ENCODE measurements around the gene ZC3HAV1L.

Gene ZC3HAV1L

DNA sequence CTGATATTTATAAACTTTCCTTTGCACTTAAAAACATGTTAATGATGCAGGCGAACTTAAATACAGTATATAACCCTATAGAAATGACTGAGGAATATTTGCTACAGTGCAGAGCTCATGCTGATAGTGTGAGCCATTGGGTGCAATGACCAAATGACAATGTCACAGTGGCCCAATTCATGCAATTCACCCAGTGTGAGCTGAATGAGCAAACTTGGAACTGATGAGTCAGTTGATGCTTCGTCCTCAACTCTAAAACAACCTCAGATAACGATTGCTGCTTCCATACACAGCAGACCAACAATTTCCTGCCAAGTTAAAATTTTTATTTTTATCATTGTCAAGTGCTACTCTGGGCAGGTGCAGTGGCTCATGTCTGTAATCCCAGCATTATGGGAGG is 12.1 kb upstream of the ZC3HAV1L start:
- no peak overlapping the region for H3K4me3 ChIP-seq (ENCODE audit: low read depth, low read length)
- no peak for TF ChIP-seq CTCF (IDR thresholded peaks at IDR 0.05; ENCODE audit: low read depth, low read length)
- DNase-seq (ENCODE audit: low read depth, low spot score) = no peak
- in situ Hi-C loops (cut with HindIII; ENCODE audit: low sequenced_read_pairs) = no loop called here

DNA sequence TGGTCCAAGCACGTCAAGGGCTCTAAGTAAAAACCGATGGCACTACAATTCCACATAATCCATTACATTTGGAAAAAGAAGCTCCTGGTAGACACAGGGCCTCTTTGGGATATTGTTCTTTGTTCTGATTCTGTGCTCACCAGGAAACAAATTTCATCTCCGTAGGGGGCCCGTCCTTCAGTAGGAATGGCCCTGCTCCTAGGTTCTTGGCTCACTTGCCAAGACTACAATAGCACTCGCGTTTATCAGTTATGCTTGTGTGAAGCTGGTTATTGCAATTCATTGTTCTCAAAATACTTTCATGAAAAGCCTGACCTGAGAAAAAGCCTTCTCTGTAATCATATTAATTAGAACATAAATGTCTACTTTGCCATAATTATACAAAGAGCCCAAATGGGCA is 10.3 kb upstream of the ZC3HAV1L start:
- no peak for DNase-seq (ENCODE audit: low read depth, low spot score)
- in situ Hi-C loops (cut with HindIII; ENCODE audit: low sequenced_read_pairs) = no loop called here
- no peak overlapping the region for H3K4me3 ChIP-seq (ENCODE audit: low read depth, low read length)
- no peak for TF ChIP-seq CTCF (IDR thresholded peaks at IDR 0.05; ENCODE audit: low read depth, low read length)

GRCh38 chr7:139044813-139045794 is 9.3 kb upstream of the ZC3HAV1L start:
- DNase-seq (ENCODE audit: low read depth, low spot score) = no peak
- H3K4me3 ChIP-seq (ENCODE audit: low read depth, low read length) = no peak overlapping the region
- in situ Hi-C loops (cut with HindIII; ENCODE audit: low sequenced_read_pairs) = no loop called here
- TF ChIP-seq CTCF (IDR thresholded peaks at IDR 0.05; ENCODE audit: low read depth, low read length) = no peak

DNA sequence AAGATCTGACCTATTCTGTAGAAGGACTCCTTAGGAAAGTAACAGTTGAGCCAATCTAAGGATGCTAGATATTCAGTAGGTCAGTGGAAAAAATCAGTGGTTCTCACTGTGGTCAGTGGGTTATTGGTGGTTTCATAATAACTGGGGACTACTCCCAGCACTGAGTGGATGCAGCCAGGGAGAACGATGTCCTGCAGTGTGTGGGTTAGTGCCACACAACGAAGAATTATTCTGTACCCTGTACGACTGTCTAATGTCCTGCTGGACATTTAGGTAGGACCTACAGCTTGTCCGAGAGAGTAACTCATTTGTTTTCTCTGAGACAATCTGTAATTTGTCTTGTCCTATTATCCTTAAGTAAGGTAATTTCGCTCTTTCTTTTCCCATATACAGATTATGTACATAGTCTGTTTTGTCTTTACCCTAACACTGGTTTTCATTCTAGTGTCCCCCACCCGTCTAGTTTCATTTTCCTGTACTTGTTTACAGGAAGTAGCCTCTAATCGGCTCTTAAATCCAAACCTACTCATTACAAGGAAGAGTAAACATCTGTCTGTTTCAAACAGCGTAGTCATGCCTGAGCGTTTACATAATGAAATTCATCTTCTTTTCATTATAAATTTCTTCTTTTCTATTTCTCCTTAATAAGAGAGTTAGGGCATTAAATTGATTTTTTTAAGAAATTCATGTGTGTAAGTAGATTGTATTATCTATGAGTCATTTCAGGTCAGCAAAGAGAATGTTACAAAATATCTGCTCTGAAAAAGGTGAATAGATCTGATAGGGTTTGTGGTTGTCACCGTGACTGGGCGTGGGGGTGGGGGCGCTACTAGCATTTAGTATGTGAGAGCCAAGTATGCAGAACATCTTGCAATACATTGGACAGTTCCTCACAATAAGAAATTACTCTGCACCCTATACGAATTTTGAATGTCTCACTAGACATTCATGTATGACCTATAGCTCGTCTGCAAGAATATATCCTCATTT is 8.3 kb upstream of the ZC3HAV1L start:
- in situ Hi-C loops (cut with HindIII; ENCODE audit: low sequenced_read_pairs) = no loop called here
- no peak overlapping the region for H3K4me3 ChIP-seq (ENCODE audit: low read depth, low read length)
- no peak for TF ChIP-seq CTCF (IDR thresholded peaks at IDR 0.05; ENCODE audit: low read depth, low read length)
- DNase-seq (ENCODE audit: low read depth, low spot score) = no peak

GRCh38 chr7:139041378-139042085 is 5.7 kb upstream of the ZC3HAV1L start:
- TF ChIP-seq CTCF (IDR thresholded peaks at IDR 0.05; ENCODE audit: low read depth, low read length) = no peak
- in situ Hi-C loops (cut with HindIII; ENCODE audit: low sequenced_read_pairs) = no loop called here
- H3K4me3 ChIP-seq (ENCODE audit: low read depth, low read length) = no peak overlapping the region
- no peak for DNase-seq (ENCODE audit: low read depth, low spot score)

GRCh38 chr7:139038691-139039090 is 2.8 kb upstream of the ZC3HAV1L start:
- TF ChIP-seq CTCF (IDR thresholded peaks at IDR 0.05; ENCODE audit: low read depth, low read length) = no peak
- DNase-seq (ENCODE audit: low read depth, low spot score) = no peak
- no peak overlapping the region for H3K4me3 ChIP-seq (ENCODE audit: low read depth, low read length)
- in situ Hi-C loops (cut with HindIII; ENCODE audit: low sequenced_read_pairs) = no loop called here
